NCI-H82 treated with DMSO at 0.1 percent for 48 hours (cell line): Measurements from ENCODE around the gene AGBL1.
A peak's percentile ranks its signal among the peaks of the same experiment; 100 is the strongest.

Source experiments
- DNase-seq: peaks from one replicate; lab custom pipeline; 2025; ENCODE audit not compliant: unreplicated experiment; lab: John Stamatoyannopoulos, UW

Gene AGBL1

DNA sequence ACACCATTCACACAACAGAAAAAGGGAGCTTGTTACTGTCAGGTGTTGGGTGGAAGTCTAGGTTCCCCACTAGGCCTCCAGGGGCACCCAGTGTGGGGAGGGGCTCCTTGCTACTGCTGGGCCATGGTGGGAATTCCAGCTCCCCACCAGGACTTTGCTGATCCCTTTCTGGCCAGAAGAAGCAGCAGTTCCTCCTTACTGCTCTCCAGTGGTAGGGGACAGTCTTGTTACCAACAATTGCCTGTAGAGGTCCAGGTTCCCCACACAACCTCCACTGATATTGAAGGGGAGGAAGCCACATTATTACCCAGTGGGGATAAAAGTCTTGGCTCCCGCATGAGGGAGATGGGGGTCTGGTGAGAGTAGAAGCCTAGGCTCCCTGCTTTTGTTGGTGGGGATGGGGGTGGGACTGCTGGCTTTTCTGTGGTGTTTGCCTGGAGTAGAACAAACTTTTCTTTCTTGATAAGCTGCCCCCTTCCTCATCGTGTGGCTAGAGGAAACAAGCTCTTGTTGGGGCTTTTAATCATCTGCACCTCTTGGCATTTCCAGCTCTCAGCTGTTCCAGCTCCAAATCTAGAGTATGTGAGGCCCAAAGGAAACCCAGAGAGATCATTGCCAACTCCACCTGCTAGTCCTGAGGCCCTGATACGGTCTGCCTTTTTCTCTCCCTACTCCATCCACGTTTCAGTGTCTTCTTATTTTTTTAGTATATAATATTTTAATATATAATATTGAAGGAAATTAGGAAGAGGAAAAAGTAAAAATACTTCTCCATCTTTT, 824.2 kb downstream of the AGBL1 start:
- DNase-seq: no peak

DNA sequence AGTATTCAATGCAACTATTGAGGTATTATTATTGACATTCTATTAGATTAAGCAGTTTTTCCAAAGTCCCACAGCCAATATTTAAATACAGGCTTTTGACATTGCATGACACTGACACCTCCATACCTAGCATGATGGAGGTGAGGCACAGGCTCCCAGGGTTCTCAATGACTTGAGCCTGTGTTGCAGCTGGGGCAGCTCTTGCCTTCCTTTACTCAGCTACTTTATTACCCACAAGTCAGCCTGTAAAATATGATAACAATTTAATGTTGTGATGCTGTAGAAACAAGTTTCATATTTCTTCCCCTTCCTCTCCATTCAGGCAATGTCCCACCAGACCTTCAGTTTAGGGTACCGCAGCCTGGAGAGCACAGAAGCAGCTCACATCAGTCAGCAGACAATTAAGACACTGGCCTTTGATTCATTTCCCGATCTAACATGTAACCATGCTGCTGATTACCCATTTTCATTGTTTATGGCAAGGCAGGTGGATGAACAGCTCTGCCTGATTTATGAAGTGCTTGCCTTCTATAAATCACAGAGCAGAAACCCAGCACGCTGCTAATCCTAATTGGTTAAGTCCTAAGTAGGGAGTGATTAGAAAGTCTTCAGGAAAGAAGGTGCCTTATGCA, 826.1 kb downstream of the AGBL1 start:
- DNase-seq: peak; percentile 75

- DNase-seq: no peak
Observed at GRCh38 chr15:86906376-86906775, 826.7 kb downstream of the AGBL1 start.

DNA sequence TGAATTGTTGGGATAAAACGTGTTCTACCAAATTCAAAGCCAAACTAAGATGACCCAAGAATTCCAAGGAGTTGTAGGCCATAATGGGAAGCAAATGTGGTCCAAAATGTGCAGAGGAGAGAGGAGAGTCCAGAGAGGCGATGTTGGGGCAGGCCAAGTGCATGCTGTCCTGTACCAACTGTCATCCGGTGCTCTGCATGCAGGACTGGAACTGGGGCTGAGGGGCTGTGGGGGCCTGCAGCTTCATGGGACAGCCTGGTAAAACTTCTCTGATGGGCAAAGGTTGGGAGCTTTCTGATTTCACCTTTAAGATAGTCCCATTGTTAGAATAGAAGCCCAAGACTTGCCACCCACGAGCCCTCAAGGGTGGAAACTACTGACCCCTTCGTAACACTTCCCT, 831.4 kb downstream of the AGBL1 start:
- DNase-seq: no peak

- DNase-seq: no peak
Observed at GRCh38 chr15:86912661-86913060, 833.0 kb downstream of the AGBL1 start.

- no peak for DNase-seq
Observed at GRCh38 chr15:86915811-86916331, 836.2 kb downstream of the AGBL1 start.

- DNase-seq: no peak
Observed at GRCh38 chr15:86916671-86917360, 837.1 kb downstream of the AGBL1 start.

- DNase-seq: no peak
Observed at GRCh38 chr15:86917361-86917671, 837.6 kb downstream of the AGBL1 start.

DNA sequence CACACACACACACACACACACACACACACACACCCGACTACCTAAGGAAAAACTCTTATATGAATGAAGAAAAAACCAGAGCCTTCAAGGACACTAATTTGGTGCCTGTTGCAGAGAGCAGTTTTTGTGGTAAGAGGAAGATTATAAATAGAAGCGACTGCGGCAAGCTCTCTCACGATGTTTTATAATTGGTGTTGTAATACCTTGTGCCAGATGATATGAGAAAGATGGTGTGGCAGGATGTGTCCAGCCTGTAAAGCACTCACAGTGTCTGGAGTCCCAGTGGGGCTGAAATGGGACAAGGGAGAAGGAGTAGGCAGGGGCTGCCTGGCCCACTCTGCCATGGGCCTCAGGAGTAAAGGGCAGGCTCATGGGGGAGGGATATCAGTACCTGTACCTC, 839.9 kb downstream of the AGBL1 start:
- DNase-seq: no peak

DNA sequence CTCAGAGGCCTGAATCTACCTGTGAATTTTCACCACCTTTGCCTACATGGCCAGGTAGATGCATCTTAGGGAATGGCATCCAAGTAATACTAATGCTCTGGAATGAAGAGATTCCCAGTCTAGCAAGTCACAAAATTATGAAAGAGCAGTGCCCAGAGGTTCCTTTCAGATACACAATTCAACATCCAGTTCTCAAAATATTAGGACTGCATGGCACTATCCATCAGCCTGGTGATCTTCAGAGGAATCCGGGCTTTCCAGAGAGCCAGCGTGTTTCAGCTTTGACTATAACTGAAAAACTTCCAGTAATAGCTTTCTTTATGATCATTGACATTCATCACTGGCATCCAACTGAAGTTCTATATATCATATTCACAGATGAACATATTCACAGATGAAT, 849.8 kb downstream of the AGBL1 start:
- no peak for DNase-seq

DNA sequence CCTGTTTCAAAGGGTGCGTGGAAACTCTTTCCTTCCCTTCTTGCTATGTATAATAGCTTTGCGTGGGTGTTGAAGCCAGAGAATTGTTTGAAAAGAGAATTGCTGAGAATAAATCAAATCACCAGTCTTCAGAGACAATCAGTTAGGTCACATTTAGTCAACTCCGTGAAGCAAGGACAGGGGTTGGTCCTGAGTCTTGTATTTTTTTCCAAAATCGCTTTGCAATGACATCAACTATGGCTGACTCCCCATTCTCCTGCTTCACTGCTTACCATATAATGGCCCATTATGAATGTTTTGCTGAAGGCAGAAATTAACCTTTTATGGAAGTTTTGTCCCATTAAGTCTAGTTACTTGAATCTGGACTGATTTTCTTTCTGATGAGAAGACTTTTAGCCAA, 852.8 kb downstream of the AGBL1 start:
- no peak for DNase-seq

GRCh38 chr15:86935841-86936240, 856.2 kb downstream of the AGBL1 start:
- no peak for DNase-seq

DNA sequence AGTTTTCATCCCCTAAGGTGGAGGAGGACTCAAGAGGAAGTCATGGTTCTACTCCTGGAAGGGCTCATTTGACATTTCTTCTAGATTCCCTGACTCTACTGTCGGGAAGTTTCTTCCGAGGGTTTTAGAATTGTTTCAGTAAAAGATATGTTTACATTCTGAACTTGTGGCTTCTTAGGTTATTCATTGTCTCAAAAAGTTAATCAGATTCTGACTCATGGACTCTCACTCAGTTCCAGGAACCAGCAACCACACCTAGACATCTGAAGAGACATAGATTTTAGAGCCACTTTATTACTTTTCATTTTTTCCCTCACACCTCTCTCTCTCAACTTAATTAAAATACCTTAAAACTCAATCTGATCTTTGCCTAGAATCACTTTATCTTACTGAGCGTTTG, 862.6 kb downstream of the AGBL1 start:
- no peak for DNase-seq

- no peak for DNase-seq
Observed at GRCh38 chr15:86948719-86949118, 869.0 kb downstream of the AGBL1 start.

DNA sequence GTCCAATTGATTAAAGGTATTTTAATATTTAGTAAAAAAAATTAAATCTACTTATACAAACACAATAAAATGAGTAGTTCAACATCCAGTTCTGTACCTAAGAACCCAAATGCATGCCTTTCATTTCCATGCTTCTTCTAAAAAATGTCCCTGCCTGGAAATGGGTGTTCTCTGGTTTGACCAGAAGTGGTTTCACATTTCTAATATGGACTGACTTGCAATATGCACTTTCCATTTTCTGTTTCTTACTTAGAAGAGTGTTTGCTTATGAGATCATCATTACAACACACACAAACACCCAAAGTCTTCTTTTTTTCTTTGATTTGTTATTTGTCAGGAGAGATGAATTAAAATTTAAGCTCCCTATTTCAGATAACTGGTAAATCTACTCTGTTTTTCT, 879.6 kb downstream of the AGBL1 start:
- DNase-seq: no peak

GRCh38 chr15:86961669-86962068, 882.0 kb downstream of the AGBL1 start:
- DNase-seq: no peak

- DNase-seq: no peak
Observed at GRCh38 chr15:86964271-86964670, 884.6 kb downstream of the AGBL1 start.

GRCh38 chr15:86968244-86968643, 888.6 kb downstream of the AGBL1 start:
- DNase-seq: no peak

- no peak for DNase-seq
Observed at GRCh38 chr15:86969364-86969763, 889.7 kb downstream of the AGBL1 start.

GRCh38 chr15:86973284-86973844, 893.7 kb downstream of the AGBL1 start:
- DNase-seq: no peak

- no peak for DNase-seq
Observed at GRCh38 chr15:86988033-86988432, 908.4 kb downstream of the AGBL1 start.

GRCh38 chr15:87021751-87022150, 942.1 kb downstream of the AGBL1 start:
- DNase-seq: no peak
